HG03521 (cell line): ENCODE measurements around the gene ZSCAN29.
A peak's percentile ranks its signal among the peaks of the same experiment; 100 is the strongest.
"Not testable (repeated sequence)": the region's sequence is repeated elsewhere in the genome, so short reads cannot be mapped to it uniquely, and the experiment has no call there.

ENCODE experiments used
- ATAC-seq: cut with Tn5 transposase; IDR thresholded peaks from one replicate; pipeline ENCODE4 v1.9.1; 2021; ENCODE audit warnings: mild to moderate bottlenecking, moderate library complexity; ENCODE audit not compliant: unreplicated experiment

Gene ZSCAN29

DNA sequence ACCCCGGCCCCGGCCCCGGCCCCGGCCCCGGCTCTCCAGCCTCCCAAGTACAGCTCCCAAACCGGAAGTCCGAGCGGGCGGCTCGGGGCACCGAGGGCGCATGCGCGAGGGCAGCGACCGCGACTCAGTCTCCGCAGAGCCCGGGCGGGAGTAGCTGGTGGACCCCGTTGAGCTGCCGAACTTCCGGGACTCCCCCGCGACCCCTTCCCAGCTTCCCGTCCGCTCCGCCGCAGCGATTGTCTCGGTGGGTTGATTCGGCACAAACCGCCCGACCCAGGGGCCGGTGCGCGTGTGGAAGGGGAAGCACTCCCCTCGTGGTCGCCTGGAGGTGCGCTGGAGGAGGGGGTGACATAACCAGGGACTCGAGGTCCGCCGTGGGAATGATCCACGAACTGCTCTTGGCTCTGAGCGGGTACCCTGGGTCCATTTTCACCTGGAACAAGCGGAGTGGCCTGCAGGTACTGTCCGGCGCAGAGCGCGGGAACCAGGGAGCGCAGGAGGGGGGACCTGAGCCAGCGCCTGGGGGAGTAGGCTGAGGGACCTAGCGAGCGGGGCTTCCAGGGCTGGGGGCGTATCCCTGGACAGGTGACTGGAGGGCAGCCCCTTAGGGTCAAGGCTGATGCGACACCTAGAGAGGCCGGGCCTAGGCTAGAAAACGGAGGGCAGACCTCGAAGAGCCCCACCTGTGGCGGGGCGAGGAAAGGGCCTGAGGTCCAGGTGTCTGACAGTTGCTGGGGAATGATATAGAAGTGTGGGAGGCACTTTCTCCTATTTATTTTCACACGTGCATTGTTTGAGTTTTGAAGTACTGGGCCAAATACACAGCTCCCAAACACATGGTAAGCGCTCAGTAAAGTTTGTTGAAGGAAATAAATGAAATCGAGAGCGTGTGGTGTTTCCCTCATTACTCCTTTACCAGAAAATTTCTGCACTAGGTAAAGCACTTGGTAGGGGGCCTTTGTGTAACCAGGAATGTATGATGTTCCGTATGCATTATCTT, at the start of gene ZSCAN29, which contains the start of gene TUBGCP4:
ZSCAN29 (minus strand) TSS at position 69 of the 1,000 bp plus-strand sequence. CDS start 1,130 bp downstream, outside the sequence.
TUBGCP4 (plus strand) TSS at position 127 of the 1,000 bp plus-strand sequence; CDS start at position 381, 254 bp downstream.
- peak; percentile 70 for ATAC-seq

DNA sequence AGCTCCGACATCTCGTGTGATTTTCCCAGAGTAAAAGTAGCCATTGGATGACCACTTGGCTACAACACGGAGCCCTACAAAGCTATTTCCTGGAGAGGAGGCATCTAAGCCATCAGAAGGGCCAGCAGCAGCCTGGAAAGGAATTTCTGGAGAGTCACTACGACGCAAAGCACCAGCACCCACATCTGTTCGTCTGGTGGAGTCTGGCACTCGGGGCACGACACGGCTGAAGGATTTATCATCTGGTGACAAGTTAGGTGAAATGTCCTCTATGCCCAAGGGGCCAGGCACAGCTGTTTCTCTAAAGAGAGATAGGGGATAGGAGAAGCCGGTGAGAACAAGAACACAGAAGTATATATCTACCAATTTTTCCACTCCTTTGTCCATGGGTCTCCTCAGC, 49.6 kb upstream of the ZSCAN29 start:
- ATAC-seq: no peak

DNA sequence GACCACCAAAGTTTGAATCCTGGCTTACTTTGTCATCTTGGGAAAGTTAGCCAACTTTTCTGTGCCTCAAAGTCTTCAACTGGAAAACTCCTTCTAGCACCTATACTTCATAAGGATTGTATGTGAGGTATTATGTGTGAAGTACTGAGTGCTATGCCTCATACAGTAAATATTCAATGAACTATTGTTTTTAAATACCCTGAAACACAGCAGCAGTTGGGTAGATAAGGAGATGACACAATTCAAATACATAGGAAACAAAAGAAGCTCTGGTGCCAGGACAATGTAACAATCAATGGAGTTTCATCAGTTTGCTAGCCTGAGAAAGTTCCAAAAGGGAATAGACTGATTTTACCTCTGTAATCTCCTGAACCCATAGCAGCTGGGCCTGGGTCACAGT, 43.4 kb upstream of the ZSCAN29 start:
- ATAC-seq: no peak

DNA sequence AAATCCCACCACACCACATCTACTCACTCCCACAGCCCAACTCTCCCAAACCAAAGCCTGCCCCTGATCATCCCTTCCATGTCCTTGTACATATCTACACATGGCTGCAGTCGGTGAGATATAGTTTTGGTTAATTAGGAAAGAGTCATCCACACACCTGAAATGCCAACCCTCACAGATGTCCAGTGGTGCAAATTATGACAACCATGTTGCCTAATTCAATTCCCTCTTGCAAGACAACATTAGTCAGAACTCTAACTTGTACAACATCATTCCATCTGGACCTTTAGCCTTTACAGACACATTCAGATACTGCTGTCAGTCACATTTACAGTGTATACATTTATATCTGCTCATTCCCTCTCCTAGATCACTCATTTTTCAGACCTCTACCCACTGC, 41.3 kb upstream of the ZSCAN29 start:
- ATAC-seq: no peak

DNA sequence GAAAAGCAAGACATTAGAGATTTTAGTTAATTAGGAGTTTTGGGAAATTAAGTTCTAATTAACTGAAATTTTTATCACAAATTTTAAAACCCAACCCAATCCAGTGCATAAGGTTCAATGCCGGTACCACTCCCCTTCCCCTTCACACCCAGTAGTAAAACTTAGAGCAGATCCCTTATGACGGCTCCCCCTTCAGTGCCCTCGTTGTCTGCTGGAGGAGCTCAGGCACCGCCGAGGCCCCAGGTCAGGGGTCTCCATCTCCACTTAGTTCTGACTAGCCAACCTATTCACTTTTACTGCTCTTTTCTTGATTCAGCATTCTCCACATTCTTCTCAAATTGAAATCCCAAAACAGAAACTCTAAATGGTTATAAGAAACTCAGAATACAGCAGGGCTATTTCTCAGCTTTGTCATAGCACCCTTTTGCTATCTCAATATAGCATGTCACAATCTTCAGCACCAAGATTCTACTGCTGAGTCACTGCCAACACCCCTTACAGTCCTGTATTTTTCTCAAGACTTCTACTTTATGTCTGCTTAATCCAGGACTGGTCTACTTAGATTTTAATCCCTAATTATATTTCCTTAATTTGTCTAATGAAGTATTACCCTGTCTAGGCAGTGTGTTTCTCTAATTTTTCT, 39.9 kb upstream of the ZSCAN29 start:
- no peak for ATAC-seq

DNA sequence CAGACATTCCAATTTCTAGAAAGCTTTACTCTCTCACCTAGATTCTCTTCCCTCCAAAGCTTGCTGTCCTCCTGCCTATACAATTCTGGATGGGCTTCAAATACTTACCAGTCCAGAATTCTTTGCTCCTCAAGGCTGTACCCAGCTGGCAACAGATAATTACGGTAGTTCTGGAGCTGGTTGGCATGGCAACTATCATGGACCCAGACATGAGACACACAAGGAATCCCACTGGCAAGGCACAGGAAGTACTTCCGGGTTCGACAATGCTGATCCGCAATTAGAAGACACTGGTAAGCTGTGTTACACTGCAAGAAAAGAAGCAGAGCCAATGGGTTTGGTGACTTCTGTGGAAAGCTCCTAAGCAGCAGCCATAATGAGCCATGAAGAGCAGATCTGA, 37.9 kb upstream of the ZSCAN29 start:
- ATAC-seq: no peak

GRCh38 chr15:43406808-43407207, 36.0 kb upstream of the ZSCAN29 start:
- ATAC-seq: no peak

- no peak for ATAC-seq
Observed at GRCh38 chr15:43406189-43406588, 35.3 kb upstream of the ZSCAN29 start.

DNA sequence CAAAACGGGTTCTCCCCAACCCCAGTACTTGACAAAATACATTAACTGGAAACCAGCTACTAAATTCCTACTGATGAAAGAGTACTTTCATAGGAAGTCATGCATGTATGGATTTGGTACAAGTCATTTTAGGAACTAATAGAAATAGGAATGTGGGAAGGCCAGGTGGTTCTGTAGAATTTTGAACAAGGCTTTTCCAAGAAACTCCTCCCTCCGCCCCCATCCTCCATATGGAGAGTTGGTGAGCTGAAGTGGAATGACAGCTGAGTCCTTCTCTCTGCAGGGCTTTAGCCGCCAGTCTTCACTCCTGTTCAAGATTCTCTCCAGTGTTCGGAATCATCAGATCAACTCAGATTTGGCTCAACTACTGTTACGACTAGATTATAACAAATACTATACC, 33.3 kb upstream of the ZSCAN29 start:
- ATAC-seq: no peak

DNA sequence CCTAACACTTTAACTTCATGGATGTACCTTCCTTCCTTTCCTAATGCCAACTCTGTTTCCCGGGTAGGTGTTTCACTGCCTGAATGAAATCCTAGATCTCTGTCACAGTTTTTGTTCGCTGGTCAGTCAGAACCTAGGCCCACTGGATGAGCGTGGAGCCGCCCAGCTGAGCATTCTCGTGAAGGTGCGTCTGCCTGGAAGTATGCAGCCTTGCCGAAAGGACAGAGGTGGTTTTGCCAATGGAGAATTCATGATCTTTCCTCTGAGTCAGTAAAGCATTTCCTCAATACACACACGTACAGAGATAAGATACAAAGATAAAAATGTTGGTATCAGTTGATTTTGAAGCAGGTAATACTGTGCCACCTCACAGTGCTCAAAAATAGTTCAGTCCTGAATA, 32.8 kb upstream of the ZSCAN29 start:
- no peak for ATAC-seq

DNA sequence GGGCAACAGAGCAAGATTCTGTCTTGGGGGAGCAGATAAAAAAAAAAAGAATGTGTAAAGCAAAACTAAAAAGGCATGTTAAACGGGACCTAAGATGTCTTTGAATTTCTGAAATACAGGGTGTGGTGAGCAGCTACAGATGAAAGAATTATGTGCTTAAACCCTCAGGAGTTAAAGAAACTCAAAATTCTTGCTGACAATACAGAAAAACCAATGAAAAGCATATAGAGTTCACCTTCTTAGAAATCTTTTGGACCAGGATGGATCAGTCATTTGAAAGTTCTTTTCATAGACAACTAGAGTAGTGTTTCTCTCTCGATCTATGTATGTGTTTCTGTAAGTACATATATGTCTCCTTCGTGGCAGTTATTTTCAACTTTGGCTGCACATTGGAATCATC, 31.4 kb upstream of the ZSCAN29 start:
- no peak for ATAC-seq

DNA sequence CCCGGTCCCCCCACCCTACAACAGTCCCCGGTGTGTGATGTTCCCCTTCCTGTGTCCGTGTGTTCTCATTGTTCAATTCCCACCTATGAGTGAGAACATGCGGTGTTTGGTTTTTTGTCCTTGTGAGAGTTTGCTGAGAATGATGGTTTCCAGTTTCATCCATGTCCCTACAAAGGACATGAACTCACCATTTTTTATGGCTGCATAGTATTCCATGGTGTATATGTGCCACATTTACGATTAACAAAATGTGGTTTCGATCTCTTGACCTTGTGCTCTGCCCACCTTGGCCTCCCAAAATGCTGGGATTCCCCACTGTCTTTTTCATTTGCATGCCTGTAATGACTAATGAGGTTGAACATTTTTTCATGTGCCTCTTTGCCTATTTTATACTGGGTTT, 22.7 kb upstream of the ZSCAN29 start:
- not testable (repeated sequence) for ATAC-seq

DNA sequence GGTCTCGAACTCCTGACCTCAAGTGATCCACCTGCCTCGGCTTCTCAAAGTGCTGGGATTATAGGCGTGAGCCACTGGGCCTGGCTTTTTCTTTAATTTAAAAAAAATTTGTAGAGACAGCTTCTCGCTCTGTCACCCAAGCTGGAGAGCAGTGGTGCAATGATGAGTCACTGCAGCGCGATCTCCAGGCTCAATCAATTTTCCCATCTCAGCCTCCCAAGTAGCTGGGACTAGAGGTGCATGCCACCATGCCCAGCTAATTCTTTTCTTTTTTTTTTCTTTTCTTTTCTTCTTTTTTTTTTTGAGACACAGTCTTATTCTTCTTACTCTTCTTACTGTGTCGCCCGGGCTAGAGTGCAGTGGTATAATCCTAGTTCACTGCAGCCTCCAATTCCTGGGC, 19.9 kb upstream of the ZSCAN29 start:
- no peak for ATAC-seq

GRCh38 chr15:43383070-43383469, 12.2 kb upstream of the ZSCAN29 start:
- no peak for ATAC-seq

- no peak for ATAC-seq
Observed at GRCh38 chr15:43382310-43382709, 11.5 kb upstream of the ZSCAN29 start.

DNA sequence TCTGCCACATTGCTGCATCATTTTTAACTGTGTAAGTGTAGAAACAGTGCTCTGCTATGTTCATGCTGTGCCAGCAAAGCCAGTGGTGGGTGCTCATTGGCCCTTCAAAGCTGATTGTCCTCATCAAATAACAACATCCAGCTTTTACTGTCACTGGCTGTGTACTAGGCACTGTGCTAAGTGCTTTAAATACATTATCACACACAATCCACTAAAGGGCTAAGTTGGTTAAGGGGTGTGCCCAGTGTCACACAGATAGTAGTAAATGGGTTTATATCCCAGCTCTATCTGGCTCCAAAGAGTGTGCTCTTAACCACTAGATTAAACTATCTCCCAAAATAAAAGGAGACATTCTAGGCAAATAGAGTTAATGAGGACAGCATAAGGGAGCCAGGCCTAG, 7.8 kb upstream of the ZSCAN29 start:
- no peak for ATAC-seq

- no peak for ATAC-seq
Observed at GRCh38 chr15:43376017-43376705, 5.3 kb upstream of the ZSCAN29 start.

DNA sequence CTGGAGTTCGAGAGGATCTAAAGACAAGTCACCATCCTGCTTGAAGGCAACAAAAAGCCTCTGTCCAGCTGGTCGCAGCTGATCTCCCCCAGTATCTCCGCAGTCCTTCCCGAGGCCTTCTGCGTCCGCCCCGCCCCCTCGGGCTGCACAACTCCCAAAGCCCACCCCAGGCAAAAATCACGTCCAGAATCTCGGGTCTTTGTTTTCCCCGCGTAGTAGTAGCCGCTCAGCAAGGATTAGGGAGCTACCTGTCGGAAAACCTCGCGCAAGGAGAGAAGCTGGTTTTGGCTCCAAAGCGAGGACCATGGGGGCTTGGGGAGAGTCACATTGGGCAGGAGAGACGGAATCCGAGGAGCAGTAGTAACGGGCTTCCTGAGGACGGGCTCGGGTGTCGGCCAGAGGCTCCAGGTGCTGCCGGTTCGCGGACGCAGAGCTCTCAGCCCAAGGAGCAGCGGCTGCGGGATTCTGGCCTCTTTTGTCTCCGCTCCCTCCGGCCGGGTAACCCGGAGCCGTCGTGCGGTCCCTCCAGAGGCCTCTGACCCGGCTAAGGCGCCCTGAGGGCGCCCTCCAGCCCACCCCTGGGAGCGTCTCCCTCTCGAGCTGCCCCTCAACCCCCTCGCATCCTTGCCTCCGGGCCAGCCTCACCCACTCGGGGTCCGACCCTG, 401 bp downstream of the ZSCAN29 start:
- peak; percentile 26 for ATAC-seq

GRCh38 chr15:43361313-43361903, 9.4 kb downstream of the ZSCAN29 start:
- no peak for ATAC-seq

DNA sequence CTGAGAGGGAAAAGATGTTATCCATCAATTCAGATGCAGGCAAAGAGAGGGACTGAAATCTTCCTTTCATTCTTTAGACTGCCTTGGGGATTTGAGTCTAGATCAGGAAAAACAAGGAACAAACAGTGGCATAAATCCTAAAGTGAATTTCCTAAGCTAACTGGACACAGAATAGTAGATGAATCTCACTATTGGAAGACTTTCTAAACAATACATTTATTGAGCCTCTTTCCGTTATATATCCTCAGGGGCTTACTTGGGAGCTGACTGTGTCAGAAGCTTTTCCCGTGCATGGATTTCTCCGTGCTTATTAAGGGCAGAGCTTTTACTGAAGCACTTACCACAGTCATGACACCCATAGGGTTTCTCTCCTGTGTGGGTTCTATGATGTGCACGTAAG, 10.0 kb downstream of the ZSCAN29 start:
- no peak for ATAC-seq
